Thoracic aorta (tissue), 2 donors: ENCODE data around the gene PDPN. TPM values are rescaled to one million over a fixed set of nuclear protein-coding genes. Genes with fewer than 3 reads are reported as not detected.
A peak's percentile ranks its signal among the peaks of the same experiment; 100 is the strongest.

Source experiments
- ATAC-seq: fragments of 150-250 bp; one replicate; pipeline ENCODE4 v1.8.0; 2017; ENCODE audit warnings: low read depth; ENCODE audit not compliant: insufficient number of reproducible peaks, low FRiP score
- DNase-seq: peaks from one replicate; pipeline ENCODE4 v3.0.0-alpha.2; 2020; ENCODE audit warnings: low spot score
- H3K27ac ChIP-seq, 2 donors: fragments of 200-600 bp; sonication (generic); 1 replicate in 1 of 2; 2 replicates in 1 of 2; pipeline ENCODE4 v1.5.1; 2016; ENCODE audit warnings: mild to moderate bottlenecking in 2 of 2, moderate library complexity in 2 of 2
- H3K27me3 ChIP-seq: fragments of 200-600 bp; sonication (generic); replicated peaks from 2 replicates; pipeline ENCODE4 v1.6.0; 2016; ENCODE audit warnings: mild to moderate bottlenecking; ENCODE audit not compliant: insufficient read depth
- H3K36me3 ChIP-seq: fragments of 200-600 bp; sonication (generic); one replicate; pipeline ENCODE4 v1.5.1; 2016
- H3K4me1 ChIP-seq, 2 donors: fragments of 200-600 bp; sonication (generic); 1 replicate in 1 of 2; 2 replicates in 1 of 2; pipeline versions ENCODE4 v1.5.1 to v1.6.0; 2016; ENCODE audit warnings: low read depth in 2 of 2, mild to moderate bottlenecking in 1 of 2; ENCODE audit not compliant: control insufficient read depth in 1 of 2
- H3K4me3 ChIP-seq: fragments of 200-600 bp; sonication (generic); 2 replicates; pipeline ENCODE4 v1.5.1; 2016; ENCODE audit warnings: mild to moderate bottlenecking
- H3K9me3 ChIP-seq: fragments of 200-600 bp; sonication (generic); 2 replicates; pipeline ENCODE4 v1.5.1; 2016
- total RNA-seq, 2 donors: library from RNA; depleted of rRNA; stranded (reverse); fragments of >200 nt; gene quantifications; one replicate each; pipeline versions ENCODE4 v1.1.0 to v1.2.3, GENCODE V29; 2016
- TF ChIP-seq, protein P1 (sequence below): fragments of 200-600 bp; sonication (generic); IDR thresholded peaks from one replicate; pipeline ENCODE4 v1.5.1; 2019; ENCODE audit warnings: antibody characterized with exemption

The PDPN gene
- total RNA-seq, 2 donors from 2014 or later = 13.8 to 20.7 TPM

DNA sequence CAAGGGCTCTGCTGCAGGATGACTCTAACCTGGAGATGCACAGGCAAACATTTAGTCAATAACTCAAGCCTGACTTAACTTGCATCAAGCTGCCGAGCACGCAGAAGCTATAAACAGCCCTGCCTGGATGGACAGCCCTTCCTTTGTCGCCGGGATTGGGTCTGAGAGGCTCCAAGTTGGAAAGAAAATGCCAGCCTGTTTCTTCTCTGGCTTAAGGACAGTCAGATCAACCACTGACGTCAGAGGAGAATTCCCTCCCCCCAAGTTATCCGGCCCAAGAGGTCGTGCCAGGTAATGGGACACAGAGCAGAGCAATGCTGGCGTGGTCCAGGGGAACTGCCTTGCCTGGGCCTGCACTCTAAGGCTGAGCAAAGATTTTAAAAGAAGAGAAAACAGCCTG, 42.8 kb upstream of the PDPN start:
- no peaks in the 10 kb centered on the region for H3K4me1 ChIP-seq
- no peaks in the 10 kb centered on the region for H3K27me3 ChIP-seq
- H3K9me3 ChIP-seq = no peaks in the 10 kb centered on the region
- ATAC-seq = no peak
- no peak overlapping the region for H3K27ac ChIP-seq
- TF ChIP-seq, protein P1, sequence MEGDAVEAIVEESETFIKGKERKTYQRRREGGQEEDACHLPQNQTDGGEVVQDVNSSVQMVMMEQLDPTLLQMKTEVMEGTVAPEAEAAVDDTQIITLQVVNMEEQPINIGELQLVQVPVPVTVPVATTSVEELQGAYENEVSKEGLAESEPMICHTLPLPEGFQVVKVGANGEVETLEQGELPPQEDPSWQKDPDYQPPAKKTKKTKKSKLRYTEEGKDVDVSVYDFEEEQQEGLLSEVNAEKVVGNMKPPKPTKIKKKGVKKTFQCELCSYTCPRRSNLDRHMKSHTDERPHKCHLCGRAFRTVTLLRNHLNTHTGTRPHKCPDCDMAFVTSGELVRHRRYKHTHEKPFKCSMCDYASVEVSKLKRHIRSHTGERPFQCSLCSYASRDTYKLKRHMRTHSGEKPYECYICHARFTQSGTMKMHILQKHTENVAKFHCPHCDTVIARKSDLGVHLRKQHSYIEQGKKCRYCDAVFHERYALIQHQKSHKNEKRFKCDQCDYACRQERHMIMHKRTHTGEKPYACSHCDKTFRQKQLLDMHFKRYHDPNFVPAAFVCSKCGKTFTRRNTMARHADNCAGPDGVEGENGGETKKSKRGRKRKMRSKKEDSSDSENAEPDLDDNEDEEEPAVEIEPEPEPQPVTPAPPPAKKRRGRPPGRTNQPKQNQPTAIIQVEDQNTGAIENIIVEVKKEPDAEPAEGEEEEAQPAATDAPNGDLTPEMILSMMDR = no peak
- H3K36me3 ChIP-seq = no peaks in the 10 kb centered on the region
- no peak overlapping the region for H3K4me3 ChIP-seq
- DNase-seq = no peak

DNA sequence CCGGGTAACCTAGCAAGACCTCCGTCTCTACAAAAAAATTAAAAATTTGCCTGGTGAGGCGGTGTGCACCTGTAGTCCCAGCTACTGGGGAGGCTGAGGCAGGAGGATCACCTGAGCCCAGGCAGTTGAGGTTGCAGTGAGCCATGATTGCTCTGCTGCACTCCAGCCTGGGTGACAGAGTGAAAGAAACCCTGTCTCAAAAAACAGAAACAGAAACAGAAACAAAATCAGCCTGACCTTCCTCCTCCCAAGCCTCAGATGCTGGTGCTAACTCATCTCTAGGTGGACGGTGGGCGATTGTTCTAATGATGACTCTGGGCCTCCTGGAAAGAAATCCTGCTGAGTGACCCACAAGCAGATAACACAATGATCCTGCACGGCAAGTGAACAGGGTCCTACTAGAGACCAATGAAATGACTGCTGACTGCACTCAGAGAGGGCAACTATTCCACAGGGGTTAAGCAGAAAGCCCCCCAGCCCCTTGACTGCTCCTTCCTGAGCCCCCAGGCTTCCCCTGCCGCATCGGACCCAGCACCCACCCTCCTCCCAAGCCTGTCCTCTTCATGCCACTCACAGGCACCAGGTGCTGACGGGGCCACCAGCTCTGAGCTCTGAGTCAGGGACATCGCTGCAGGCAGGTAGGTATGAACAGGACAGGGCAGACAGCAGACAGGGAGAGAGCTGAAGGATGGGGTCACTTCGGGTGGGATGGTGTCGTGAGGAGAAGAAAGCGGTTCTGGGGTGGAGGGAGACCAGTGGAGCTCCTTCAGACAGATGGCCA, 42.0 kb upstream of the PDPN start:
- Histone ChIP-seq H3K4me3 (no peak overlapping the region), H3K9me3 (no peaks in the 10 kb centered on the region), H3K27ac (no peak overlapping the region), H3K27me3 (no peaks in the 10 kb centered on the region), H3K4me1 (no peaks in the 10 kb centered on the region), H3K36me3 (no peaks in the 10 kb centered on the region)
- no peak for DNase-seq
- TF ChIP-seq, protein P1 = no peak
- ATAC-seq = no peak

DNA sequence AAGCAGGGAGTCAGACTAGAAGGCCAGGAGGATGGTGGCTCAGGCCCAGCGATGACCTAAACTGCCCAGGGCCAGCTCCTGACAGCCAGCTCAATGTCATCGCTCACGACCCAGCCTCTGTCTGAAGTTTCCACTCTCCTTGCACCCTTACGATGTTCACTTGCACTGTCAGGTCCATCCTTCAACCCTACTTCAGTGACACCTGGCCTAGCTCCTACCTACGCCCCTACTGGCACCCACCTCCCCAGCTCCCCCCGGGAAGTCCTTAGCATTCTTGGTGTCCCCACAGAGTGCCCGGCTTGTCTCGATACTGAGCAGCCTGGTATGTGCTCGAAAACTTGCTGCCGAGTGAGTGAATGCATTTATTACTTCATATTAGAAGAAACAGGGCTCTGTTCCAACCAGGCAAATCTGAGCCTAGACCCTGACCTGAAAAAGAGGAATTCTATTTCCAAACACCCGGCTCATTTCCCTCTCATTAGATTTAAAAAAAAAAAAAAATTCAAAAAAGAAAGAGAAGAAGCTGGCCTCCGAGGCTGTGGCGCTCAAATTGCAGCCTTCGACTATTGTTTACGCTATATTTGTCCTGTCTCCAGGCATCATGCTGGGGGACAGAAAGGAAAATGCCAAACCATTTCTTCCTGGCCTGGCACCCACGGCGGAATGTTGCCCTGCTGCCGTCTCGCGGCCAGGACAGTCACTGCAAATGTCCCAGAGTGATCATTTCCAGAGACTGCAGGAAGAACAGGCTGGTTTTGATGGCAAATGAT, 40.0 kb upstream of the PDPN start:
- Histone ChIP-seq H3K4me3 (peak overlapping the region; percentile 43), H3K27me3 (no peaks in the 10 kb centered on the region), H3K36me3 (no peaks in the 10 kb centered on the region), H3K9me3 (no peaks in the 10 kb centered on the region), H3K4me1 (no peaks in the 10 kb centered on the region), H3K27ac (peak overlapping the region in 1 of 2 donors; percentile 34)
- DNase-seq (no peak), ATAC-seq (peak; percentile 35)
- TF ChIP-seq, protein P1 = peak; percentile 55

DNA sequence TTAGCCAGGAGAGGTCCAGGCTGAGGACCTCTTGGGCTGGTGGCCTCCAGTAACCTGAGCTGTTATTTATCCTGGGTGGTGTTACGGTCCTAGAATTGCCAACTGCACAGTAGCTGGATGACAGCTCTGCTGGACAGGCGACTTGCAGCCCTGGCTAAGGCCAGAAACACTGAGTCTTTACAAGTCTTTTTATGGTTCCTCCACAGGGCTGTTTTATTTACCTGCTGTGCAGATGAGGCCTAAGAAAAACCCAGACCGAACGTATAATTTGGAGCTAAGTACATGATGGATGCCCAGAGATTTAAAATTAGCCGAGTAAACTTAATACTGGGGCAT, 39.4 kb upstream of the PDPN start:
- H3K9me3 ChIP-seq = no peaks in the 10 kb centered on the region
- no peaks in the 10 kb centered on the region for H3K4me1 ChIP-seq
- TF ChIP-seq, protein P1 = no peak
- H3K27ac ChIP-seq = no peak overlapping the region
- H3K27me3 ChIP-seq = no peaks in the 10 kb centered on the region
- DNase-seq = no peak
- no peaks in the 10 kb centered on the region for H3K36me3 ChIP-seq
- H3K4me3 ChIP-seq = peak overlapping the region; percentile 43
- no peak for ATAC-seq

DNA sequence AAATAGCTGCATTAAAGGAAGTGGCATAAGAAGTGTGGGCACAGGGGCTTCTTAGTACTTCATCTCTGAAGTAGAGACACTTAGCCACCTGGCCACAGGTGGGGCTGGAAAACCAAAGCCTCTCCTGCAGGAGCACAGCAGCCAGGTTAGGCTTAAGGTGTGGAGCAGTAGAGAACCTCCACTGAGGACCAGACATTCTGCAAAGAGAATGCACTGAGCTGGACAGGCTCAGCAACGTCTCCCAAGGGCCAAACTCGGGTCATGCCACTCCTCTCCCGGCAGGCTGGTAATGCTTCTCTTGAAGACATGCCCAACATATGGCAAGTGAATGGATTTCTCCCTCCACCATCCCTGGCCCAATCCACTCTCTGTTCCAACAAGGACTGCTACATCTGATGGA, 36.8 kb upstream of the PDPN start:
- H3K27me3 ChIP-seq = no peaks in the 10 kb centered on the region
- no peaks in the 10 kb centered on the region for H3K4me1 ChIP-seq
- DNase-seq (no peak), ATAC-seq (no peak)
- H3K9me3 ChIP-seq = no peaks in the 10 kb centered on the region
- no peak overlapping the region for H3K27ac ChIP-seq
- H3K4me3 ChIP-seq = no peak overlapping the region
- TF ChIP-seq, protein P1 = no peak
- no peaks in the 10 kb centered on the region for H3K36me3 ChIP-seq
